ENCODE data around the gene SLC9A9. TPM values are rescaled to one million over a fixed set of nuclear protein-coding genes. Genes with fewer than 3 reads are reported as not detected.

Gene SLC9A9
- total and polyA plus RNA-seq, 10 donors = 10.8 to 58.2 (median 44.7) TPM

DNA sequence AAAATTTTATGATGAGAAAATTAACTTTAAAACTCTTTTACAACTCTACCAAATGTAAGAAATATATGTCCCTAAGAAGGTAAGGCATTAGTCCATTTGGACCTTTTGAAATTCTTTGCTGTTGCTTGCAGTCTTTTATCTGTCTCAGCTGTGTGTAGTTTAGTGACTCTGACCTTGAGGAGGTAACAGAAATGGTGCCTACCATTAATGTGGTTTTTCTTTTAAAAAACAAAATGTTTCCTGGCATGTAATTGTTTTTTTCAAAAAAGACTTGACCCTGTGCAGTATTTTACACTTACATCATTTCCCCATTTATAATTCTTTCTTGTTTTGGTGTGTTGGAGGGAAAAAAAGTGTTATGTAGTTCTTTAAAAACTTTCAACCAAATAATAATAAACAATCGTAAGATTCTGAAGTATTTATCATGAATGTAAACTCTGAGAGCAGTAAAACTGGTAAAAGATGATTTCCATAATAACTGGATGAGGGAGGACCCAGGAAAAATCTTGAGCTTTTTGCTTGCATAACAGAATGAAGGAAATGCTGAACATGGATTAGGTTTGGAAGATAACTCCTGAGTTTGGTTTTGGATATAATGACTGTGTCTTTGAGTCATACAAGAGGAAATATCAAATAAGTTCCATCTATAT lies 503.6 kb downstream of the SLC9A9 start:
- no peak for DNase-seq
- Histone ChIP-seq H3K36me3 (no peaks in the 10 kb centered on the region), H3K4me3 (no peak overlapping the region), H3K27me3 (replicated peaks in 1 of 7) (no peaks in the 10 kb centered on the region), H3K4me1 (peaks cover 0 to 17% (median 8%) of the 10 kb centered on the region in 6 donors), H3K27ac (peak overlapping the region in 1 of 8 donors; percentile 9), H3K9me3 (no peaks in the 10 kb centered on the region)
- intact Hi-C loops (cut with DNase I; ENCODE audit: low total_unique reads) = no loop called here
- WGBS, 5 donors = 70 to 80% (median 73%) methylated on average over 1 of the region's 1 CpG
- TF ChIP-seq, protein P1, sequence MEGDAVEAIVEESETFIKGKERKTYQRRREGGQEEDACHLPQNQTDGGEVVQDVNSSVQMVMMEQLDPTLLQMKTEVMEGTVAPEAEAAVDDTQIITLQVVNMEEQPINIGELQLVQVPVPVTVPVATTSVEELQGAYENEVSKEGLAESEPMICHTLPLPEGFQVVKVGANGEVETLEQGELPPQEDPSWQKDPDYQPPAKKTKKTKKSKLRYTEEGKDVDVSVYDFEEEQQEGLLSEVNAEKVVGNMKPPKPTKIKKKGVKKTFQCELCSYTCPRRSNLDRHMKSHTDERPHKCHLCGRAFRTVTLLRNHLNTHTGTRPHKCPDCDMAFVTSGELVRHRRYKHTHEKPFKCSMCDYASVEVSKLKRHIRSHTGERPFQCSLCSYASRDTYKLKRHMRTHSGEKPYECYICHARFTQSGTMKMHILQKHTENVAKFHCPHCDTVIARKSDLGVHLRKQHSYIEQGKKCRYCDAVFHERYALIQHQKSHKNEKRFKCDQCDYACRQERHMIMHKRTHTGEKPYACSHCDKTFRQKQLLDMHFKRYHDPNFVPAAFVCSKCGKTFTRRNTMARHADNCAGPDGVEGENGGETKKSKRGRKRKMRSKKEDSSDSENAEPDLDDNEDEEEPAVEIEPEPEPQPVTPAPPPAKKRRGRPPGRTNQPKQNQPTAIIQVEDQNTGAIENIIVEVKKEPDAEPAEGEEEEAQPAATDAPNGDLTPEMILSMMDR (IDR thresholded peaks at IDR 0.05 in 8 of 11, conservative IDR thresholded peaks at IDR 0.05 in 3 of 11) = no peak
- TF ChIP-seq POLR2AphosphoS5 (IDR thresholded peaks at IDR 0.05) (no peak), POLR2A (IDR thresholded peaks at IDR 0.05) (no peak)

DNA sequence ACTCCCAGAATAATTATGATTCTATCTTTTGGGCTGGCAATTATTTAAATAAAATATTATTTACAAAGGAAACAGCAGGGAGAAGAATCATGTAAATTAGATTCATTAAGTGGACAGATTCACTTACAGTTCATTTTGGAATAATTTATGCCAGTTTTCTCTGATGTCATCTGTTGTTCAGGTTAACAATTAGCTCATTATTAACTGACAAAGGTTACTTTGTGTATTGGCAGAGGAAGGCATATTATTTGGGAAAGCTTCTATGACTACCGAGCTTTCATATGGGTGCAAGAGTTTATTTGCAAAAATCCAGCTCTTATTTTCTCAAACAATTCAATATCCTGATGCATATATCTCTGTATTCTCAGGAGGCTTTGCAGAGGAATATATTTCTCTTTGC lies 504.3 kb downstream of the SLC9A9 start:
- 82 to 96% (median 92%) methylated on average over 1 of the region's 1 CpG for WGBS, 5 donors
- Histone ChIP-seq H3K4me1 (peaks cover 0 to 10% (median 4%) of the 10 kb centered on the region in 6 donors), H3K4me3 (no peak overlapping the region), H3K27me3 (replicated peaks in 1 of 7) (no peaks in the 10 kb centered on the region), H3K27ac (no peak overlapping the region), H3K9me3 (no peaks in the 10 kb centered on the region), H3K36me3 (no peaks in the 10 kb centered on the region)
- intact Hi-C loops (cut with DNase I; ENCODE audit: low total_unique reads) = no loop called here
- no peak for DNase-seq
- TF ChIP-seq POLR2A (IDR thresholded peaks at IDR 0.05) = no peak
- TF ChIP-seq POLR2AphosphoS5 (IDR thresholded peaks at IDR 0.05) = no peak
- TF ChIP-seq, protein P1 (IDR thresholded peaks at IDR 0.05 in 8 of 11, conservative IDR thresholded peaks at IDR 0.05 in 3 of 11) = no peak

DNA sequence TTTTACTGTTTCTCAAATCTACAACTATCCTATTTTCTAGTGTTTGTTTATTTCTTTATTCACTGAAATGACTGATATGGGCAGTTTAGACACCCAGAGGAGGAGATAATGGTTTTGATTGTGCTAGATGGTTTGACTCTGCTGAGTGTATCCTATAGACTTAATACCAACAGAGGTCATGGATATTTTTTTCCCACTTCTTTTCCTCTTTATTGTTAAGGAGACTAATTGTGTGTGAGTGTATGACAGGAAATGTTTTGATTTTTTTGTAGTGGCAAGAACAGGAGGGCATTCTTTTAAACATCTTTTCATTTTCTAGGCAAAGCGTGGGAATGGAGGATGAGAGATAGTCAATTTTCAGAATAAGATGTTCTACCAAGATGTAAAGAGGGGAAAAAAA lies 505.2 kb downstream of the SLC9A9 start:
- no peak overlapping the region for H3K27ac ChIP-seq
- H3K4me1 ChIP-seq = peaks cover 0 to 4% (median under 1%) of the 10 kb centered on the region in 6 donors
- H3K27me3 ChIP-seq (replicated peaks in 1 of 7) = no peaks in the 10 kb centered on the region
- no peak overlapping the region for H3K4me3 ChIP-seq
- no peak for DNase-seq
- no peaks in the 10 kb centered on the region for H3K9me3 ChIP-seq
- 90 to 100% (median 95%) methylated on average over 1 of the region's 1 CpG for WGBS, 5 donors
- intact Hi-C loops (cut with DNase I; ENCODE audit: low total_unique reads) = no loop called here
- H3K36me3 ChIP-seq = no peaks in the 10 kb centered on the region
- TF ChIP-seq POLR2AphosphoS5 (IDR thresholded peaks at IDR 0.05) = no peak
- TF ChIP-seq, protein P1 (IDR thresholded peaks at IDR 0.05 in 8 of 11, conservative IDR thresholded peaks at IDR 0.05 in 3 of 11) = no peak
- no peak for TF ChIP-seq POLR2A (IDR thresholded peaks at IDR 0.05)

DNA sequence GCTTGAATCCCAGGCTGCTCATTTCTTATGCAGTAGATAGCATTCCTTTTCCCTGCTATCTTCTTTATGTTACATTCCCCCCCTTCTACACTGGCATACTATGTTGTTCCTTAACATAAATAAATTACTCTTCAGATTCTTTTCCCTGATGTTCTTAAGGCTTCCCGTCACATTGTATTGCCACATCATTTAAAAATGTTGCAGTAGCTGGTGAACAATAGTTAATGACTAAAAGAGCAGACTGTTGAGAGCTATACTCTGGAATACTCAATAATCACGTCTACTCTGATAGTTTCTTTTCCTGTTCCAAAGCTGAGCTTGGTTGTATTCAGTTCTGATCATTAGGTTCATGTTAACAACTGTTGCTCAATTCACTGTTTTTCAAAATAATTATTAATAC lies 508.8 kb downstream of the SLC9A9 start:
- no peak overlapping the region for H3K27ac ChIP-seq
- TF ChIP-seq POLR2A (IDR thresholded peaks at IDR 0.05) = no peak
- TF ChIP-seq POLR2AphosphoS5 (IDR thresholded peaks at IDR 0.05) = no peak
- TF ChIP-seq, protein P1 (IDR thresholded peaks at IDR 0.05 in 8 of 11, conservative IDR thresholded peaks at IDR 0.05 in 3 of 11) = no peak
- intact Hi-C loops (cut with DNase I; ENCODE audit: low total_unique reads) = no loop called here
- 82 to 92% (median 86%) methylated on average over 2 of the region's 2 CpGs for WGBS, 5 donors
- H3K9me3 ChIP-seq = peaks cover 0 to 9% (median 0%) of the 10 kb centered on the region in 8 donors
- H3K4me1 ChIP-seq = no peaks in the 10 kb centered on the region
- H3K36me3 ChIP-seq = peaks cover 0 to 6% (median 0%) of the 10 kb centered on the region in 6 donors
- H3K4me3 ChIP-seq = no peak overlapping the region
- H3K27me3 ChIP-seq (replicated peaks in 1 of 7) = no peaks in the 10 kb centered on the region
- no peak for DNase-seq
